NCI-H1930 (cell line): ENCODE measurements around the gene TMEM72.

Experiments used
- DNase-seq, 2 experiments: peaks; one replicate each; lab custom pipeline; 2025; lab: John Stamatoyannopoulos, UW

TMEM72 gene

DNA sequence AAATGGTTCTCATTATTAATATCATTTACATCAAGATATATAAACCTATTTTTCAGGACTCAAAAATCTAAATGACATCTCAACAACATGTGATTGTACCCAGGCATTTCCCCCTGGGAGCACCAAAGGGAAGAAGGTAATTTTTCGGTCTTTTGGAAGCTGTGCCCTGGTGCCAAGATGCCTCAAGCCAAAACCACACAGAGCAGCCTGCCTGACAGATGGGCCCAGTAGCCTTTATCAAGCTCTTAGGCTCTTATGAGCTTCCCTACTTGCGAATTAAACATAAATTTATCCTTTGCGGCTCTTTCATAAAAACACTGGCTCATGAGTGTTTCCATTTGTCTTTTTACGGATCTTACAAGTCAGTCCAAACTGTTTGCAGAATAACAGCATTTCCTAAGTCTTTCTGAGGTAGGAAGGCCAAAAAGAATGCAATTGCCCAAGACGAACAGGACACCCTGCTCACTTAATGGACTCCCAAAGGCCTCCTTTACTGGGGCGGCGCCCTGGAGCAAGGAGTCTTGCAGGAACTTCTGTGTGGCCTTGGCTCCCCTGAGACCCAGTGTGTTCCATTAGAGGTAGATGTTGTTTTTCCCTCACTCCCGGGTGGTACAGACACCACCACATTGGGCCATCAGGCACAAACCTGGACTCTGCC, 44.4 kb downstream of the TMEM72 start:
- DNase-seq: no peak

- no peak for DNase-seq
Observed at GRCh38 chr10:44956226-44956625, 45.1 kb downstream of the TMEM72 start.

DNA sequence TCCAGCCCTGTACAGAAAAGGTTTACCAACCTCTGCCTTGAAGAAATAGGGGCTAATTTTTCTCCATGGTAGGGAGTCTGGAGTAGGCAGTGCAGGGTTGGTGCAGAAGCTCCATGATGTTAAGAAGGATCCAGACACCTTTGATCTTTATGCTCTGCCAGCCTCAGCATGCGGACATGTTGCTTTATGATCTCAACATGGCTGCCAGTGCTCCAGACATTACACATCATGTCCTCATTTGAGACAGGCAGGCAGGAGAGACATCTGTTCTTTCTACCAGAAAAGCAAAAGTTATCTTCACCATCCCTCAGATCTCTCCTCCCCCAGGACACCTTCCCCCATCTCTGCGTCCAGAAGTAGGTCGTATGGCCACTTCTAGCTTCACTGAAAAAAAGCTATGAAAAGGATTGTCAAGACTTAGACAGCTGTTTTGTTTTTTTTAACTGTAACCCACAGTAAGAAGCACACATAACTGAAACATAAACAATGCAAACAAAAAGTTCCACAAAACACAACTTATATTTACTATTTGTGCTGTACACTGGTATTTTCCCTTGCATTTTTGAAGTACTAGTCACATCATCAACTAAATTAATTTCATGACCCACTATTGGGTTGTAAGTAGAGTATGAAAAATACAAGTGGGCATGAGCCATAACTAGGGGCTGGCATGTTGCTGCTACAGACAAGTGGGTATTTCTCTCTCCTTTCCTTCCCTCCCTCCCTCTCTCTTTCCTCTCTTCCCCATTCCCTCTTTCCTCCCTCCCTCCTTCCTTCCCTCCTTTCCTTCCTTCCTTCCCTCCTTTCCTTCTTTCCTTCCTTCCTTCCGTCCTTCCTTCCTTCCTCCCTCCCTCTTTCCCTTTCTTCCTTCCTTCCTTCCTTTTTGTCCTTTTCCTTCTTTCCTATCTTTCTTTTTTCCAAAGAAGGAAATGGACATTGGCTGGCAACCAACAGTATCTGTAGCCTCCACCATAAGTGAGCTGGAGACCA, 45.9 kb downstream of the TMEM72 start:
- no peak for DNase-seq

DNA sequence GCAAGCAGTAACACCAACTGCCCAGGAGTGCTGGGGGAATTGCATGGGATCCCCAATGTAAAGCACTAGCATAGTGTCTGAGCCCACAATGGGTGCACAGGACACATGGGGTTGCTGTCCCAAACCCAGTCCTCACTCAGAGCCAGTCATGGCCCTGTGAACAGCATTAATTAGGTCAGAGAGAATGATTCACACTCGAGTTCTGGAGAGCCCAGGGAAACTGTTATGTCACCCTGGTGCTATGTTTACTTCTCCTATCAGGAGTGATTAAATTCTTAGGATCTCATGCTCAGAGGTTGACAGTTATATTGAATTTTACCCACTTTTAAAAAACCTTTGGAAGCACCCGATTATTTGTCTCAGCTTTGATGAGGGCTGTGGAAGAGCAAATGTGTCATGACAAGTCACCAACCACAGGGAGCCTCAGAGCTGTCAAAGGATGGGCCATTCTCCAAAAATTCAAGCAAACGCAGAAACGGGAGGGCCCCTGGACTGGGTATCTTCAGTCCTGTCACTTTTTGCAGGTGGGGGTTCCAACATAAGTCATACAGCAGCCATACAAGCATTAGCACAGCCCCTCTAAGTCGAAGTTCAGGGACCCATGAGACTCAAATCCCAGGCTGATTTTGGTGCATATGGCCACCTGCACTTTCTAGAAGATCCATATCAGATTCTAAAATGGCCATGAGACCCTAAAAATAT, 47.2 kb downstream of the TMEM72 start:
- no peak for DNase-seq

- no peak for DNase-seq
Observed at GRCh38 chr10:44958898-44959246, 47.7 kb downstream of the TMEM72 start.

- DNase-seq: peak; percentile 17 to 20
Observed at GRCh38 chr10:44959247-44960087, 48.3 kb downstream of the TMEM72 start, which contains the start of gene RASSF4. TSS of gene RASSF4 (plus strand) at chr10:44959802. CDS start at chr10:44970203, 10,401 bp downstream.

GRCh38 chr10:44960088-44960460, 48.9 kb downstream of the TMEM72 start:
- no peak for DNase-seq

DNA sequence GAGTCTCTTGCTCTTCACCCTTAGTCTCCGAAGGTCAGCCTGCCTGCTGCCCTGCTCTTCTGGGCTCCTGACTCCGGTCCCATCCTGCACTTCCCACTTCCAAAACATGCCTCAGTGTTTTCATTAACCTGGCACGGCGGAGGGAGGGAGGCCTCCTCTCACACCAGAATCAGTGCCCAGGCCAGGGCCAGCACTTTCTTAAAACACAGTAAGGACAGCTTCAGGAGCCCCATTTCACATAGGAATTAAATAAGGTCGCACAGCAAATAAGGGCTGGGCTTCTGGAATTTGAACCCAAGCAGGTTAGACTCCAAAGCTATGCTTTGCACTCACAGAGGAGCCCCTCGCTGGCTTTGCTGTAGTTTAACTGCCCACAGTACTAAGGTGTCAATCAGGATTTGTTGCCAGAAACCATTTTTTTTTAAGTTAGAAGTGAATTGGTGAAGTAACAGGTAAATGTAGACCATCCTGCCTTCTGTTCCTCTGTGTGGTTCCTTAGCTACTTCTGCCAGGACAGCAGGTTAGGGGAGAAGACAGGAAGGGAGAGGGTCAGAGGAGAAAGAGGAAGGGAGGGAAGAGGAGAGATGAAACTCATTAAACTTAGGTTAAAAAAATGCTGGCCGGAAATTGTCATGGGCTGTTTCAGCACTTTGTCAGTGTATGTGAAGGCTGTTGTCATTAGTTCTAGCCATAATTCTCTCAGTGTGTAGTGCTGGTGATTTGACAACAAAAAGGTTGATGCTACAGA, 49.5 kb downstream of the TMEM72 start:
- DNase-seq: no peak

GRCh38 chr10:44961230-44961571, 50.1 kb downstream of the TMEM72 start:
- no peak for DNase-seq

GRCh38 chr10:44961931-44962750, 51.0 kb downstream of the TMEM72 start:
- no peak for DNase-seq

- no peak for DNase-seq
Observed at GRCh38 chr10:44962870-44963738, 52.0 kb downstream of the TMEM72 start.

GRCh38 chr10:44963772-44964633, 52.9 kb downstream of the TMEM72 start:
- DNase-seq: no peak

- no peak for DNase-seq
Observed at GRCh38 chr10:44965104-44965503, 54.0 kb downstream of the TMEM72 start.

GRCh38 chr10:44965651-44966097, 54.5 kb downstream of the TMEM72 start:
- no peak for DNase-seq

GRCh38 chr10:44966129-44966815, 55.1 kb downstream of the TMEM72 start:
- no peak for DNase-seq

DNA sequence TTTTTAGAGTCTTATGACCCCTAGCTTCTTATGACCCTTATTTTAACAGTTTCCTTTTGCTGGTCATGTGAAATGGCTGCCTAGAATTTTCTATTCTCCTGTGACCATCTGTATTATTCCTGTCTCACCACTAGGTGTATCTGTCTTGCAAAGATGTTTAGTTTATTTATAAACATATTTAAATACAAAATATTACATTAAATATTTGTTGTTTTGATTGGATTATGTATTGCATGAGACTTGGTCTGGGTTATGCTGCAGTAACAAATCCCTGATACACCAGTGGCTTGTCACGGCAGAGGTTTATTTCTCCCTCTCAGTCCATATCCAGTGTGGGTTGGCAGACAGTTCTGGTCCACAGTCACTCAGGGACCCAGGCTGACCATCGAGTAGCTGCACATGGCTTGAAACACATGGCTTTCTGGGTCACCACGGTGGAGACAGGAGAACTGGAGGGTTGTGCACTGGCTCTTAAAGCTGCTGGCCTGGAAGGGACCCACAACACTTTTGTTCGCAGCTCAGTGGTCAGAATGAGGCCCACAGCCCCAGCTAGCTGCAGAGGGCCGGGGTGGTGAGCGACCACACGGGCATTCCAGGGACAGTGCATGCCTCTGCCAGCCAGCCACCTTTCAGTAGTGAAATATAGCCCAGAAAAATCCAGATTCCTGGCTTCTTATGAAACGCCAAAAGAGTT, 55.8 kb downstream of the TMEM72 start:
- no peak for DNase-seq

GRCh38 chr10:44967616-44968015, 56.5 kb downstream of the TMEM72 start:
- DNase-seq: no peak
